ENCODE measurements around the gene RDH13.

- TF ChIP-seq REST (IDR thresholded peaks at IDR 0.05; ENCODE audit: low read depth, low read length) = no peak
- TF ChIP-seq CTCF (IDR thresholded peaks at IDR 0.05 in 2 of 3, conservative IDR thresholded peaks at IDR 0.05 in 1 of 3; ENCODE audit: control insufficient read depth in 2 of 3, extremely low read depth in 1 of 3, insufficient read depth in 1 of 3, low read depth in 3 of 3, low read length in 3 of 3) = no peak
- no peak for TF ChIP-seq POLR2AphosphoS5 (IDR thresholded peaks at IDR 0.05; ENCODE audit: low read length)
- no peak for TF ChIP-seq YY1 (IDR thresholded peaks at IDR 0.05; ENCODE audit: low read depth, low read length)
- no peak for TF ChIP-seq POLR2A (IDR thresholded peaks at IDR 0.05; ENCODE audit: low read depth, low read length)
Observed at GRCh38 chr19:55041244-55041626, 21.7 kb downstream of the RDH13 start.

Measured in GM12878 (cell line).